GM12801 (cell line): Measurements from ENCODE around the gene SLC12A7.

Experiments used
- TF ChIP-seq, protein P1 (sequence below): IDR thresholded peaks from one replicate; pipeline ENCODE4 v1.5.1; 2011; ENCODE audit warnings: control low read depth; ENCODE audit not compliant: insufficient read length; ENCODE audit errors: extremely low read depth

SLC12A7 gene

DNA sequence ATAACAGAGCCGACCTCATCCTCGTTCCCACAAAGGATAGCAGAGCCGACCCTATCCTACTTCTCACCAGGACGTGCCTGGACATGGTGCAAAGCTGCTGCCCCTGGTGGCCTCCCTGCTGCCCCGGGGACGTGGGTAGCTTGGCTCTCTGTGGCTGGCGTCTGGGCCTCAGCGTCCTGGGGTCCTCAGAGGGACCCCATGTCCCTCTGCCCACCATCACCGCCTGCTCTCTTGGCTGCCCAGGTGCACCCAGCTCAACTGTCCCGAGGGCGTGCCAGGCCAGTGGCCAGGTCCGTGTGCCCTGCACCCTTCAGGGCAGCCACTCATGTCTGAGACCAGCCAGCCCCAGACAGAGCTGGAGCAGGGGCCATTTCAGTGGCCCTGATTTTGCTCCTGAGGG, 94.8 kb downstream of the SLC12A7 start:
- TF ChIP-seq, protein P1, sequence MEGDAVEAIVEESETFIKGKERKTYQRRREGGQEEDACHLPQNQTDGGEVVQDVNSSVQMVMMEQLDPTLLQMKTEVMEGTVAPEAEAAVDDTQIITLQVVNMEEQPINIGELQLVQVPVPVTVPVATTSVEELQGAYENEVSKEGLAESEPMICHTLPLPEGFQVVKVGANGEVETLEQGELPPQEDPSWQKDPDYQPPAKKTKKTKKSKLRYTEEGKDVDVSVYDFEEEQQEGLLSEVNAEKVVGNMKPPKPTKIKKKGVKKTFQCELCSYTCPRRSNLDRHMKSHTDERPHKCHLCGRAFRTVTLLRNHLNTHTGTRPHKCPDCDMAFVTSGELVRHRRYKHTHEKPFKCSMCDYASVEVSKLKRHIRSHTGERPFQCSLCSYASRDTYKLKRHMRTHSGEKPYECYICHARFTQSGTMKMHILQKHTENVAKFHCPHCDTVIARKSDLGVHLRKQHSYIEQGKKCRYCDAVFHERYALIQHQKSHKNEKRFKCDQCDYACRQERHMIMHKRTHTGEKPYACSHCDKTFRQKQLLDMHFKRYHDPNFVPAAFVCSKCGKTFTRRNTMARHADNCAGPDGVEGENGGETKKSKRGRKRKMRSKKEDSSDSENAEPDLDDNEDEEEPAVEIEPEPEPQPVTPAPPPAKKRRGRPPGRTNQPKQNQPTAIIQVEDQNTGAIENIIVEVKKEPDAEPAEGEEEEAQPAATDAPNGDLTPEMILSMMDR, result no peak

DNA sequence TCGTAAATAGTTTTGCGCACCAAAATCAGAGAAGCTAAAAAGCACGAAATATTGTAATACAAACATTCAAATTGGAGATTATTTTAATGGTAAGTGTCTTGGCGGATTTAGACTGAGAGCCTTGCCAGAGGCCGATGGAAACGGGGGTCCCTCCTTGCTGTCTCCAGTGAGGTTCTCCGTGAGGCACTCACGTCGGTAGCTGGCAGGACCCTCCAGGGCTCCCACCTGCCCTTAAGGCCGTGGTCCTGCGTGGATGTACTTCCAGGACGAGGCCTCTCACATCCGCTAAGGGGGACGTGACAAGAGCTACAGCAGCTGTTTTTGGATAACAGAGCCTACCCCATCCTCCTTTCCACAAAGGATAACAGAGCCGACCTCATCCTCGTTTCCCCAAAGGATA, 95.4 kb downstream of the SLC12A7 start:
- TF ChIP-seq, protein P1, result no peak

- TF ChIP-seq, protein P1, result no peak
These were observed 95.8 kb downstream of the SLC12A7 start for GRCh38 chr5:1016036-1016435.

GRCh38 chr5:1015507-1015906, 96.4 kb downstream of the SLC12A7 start:
- TF ChIP-seq, protein P1, result no peak

DNA sequence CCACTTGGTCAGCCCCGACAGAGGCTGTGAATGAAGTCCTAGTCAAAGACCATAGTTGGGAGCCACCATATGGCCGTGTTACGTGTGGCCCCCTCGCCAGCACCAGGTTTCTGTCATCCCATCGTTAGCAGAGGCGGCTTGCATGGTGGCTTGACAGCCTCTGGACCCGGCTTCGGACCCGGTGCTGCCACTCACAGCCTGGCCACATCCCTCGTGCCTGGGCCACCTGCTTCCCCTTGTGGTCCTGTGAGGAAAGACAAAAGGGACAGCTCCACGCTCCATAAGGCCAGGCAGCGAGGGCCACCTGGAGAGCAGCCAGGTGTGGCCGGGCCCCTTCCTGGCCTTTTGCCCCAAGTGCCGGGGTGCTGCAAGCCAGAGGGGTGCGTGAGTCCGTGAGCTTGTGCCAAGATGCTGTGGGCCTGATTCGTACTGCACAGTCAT, 97.1 kb downstream of the SLC12A7 start:
- TF ChIP-seq, protein P1, result no peak

DNA sequence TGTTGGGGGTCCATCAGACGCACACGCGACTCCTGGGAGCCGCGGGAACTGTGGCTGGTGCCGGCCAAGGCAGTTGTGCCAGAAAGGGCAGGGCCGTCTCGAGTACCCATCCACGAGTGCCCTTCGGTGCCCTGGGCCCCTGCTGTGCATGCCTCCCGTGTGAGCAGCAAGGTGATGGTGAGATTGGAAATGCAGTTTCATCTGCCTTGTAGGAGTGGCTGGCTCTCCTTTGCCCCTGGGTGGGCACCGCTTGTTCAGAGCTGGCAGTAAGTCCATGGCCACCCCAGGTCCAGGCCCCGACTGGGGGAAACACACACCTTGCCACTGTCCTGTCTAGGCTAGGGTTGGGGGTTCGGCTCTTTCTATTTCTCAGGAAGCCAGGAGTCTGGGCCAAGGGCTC, 97.5 kb downstream of the SLC12A7 start:
- TF ChIP-seq, protein P1, result no peak

GRCh38 chr5:1013948-1014301, 97.9 kb downstream of the SLC12A7 start:
- TF ChIP-seq, protein P1, result no peak
